GM23338 (cell line): ENCODE data around the gene SNX10. TPM values are rescaled to one million over a fixed set of nuclear protein-coding genes. Genes with fewer than 3 reads are reported as not detected.
A peak's percentile ranks its signal among the peaks of the same experiment; 100 is the strongest.

Source experiments
- ATAC-seq: fragments of 200-7000 bp; cut with Tn5 transposase; 3 replicates; pipeline ENCODE4 v1.9.1; 2020
- DNase-seq: peaks from one replicate; pipeline ENCODE4 v3.0.0-alpha.2; 2015; ENCODE audit warnings: low spot score
- H2AFZ ChIP-seq: fragments of 200-600 bp; sonication (generic); 2 replicates; pipeline ENCODE4 v1.8.0; 2016; ENCODE audit warnings: antibody characterized with exemption, mild to moderate bottlenecking, moderate library complexity
- H3F3A ChIP-seq: fragments of 200-600 bp; sonication (generic); replicated peaks from 2 replicates; pipeline ENCODE4 v1.8.0; 2017; ENCODE audit warnings: antibody characterized with exemption, mixed run types, low read depth
- H3K27ac ChIP-seq: fragments of 200-600 bp; sonication (generic); 2 replicates; pipeline ENCODE4 v1.6.1; 2016; ENCODE audit warnings: low read depth
- H3K27me3 ChIP-seq: fragments of 200-600 bp; sonication (generic); 2 replicates; pipeline ENCODE4 v1.8.0; 2016; ENCODE audit warnings: mild to moderate bottlenecking, mixed run types, moderate library complexity; ENCODE audit not compliant: insufficient read depth
- H3K36me3 ChIP-seq: fragments of 200-600 bp; sonication (generic); 2 replicates; pipeline ENCODE4 v1.8.0; 2016; ENCODE audit warnings: mild to moderate bottlenecking; ENCODE audit not compliant: insufficient read depth
- H3K4me1 ChIP-seq: fragments of 200-600 bp; sonication (generic); 2 replicates; pipeline ENCODE4 v1.8.0; 2016; ENCODE audit warnings: mild to moderate bottlenecking, moderate library complexity; ENCODE audit not compliant: insufficient read depth
- H3K4me2 ChIP-seq: fragments of 200-600 bp; sonication (generic); 2 replicates; pipeline ENCODE4 v1.7.1; 2017; ENCODE audit warnings: mixed run types
- H3K4me3 ChIP-seq: fragments of 200-600 bp; sonication (generic); 2 replicates; pipeline ENCODE4 v1.6.1; 2016; ENCODE audit warnings: mixed run types
- H3K79me2 ChIP-seq: fragments of 200-600 bp; sonication (generic); replicated peaks from 2 replicates; pipeline ENCODE4 v1.8.0; 2017; ENCODE audit warnings: mild to moderate bottlenecking; ENCODE audit not compliant: insufficient read depth
- H3K9me2 ChIP-seq: fragments of 200-600 bp; sonication (generic); 2 replicates; pipeline ENCODE4 v1.8.0; 2017; ENCODE audit not compliant: insufficient read depth
- H4K20me1 ChIP-seq: fragments of 200-600 bp; sonication (generic); replicated peaks from 2 replicates; pipeline ENCODE4 v1.8.0; 2017; ENCODE audit warnings: mild to moderate bottlenecking; ENCODE audit not compliant: insufficient read depth
- H3K27ac Mint-ChIP-seq: 2 replicates; pipeline ENCODE4 v1.8.0; 2020; ENCODE audit warnings: inconsistent platforms, mild to moderate bottlenecking, moderate library complexity, mixed read lengths
- H3K27me3 Mint-ChIP-seq: 3 replicates; pipeline ENCODE4 v1.8.0; 2022; ENCODE audit warnings: low read depth, mild to moderate bottlenecking, moderate library complexity, mixed read lengths, inconsistent platforms; ENCODE audit not compliant: insufficient read depth, poor library complexity
- H3K36me3 Mint-ChIP-seq: 3 replicates; pipeline ENCODE4 v1.8.0; 2021; ENCODE audit warnings: low read depth, mild to moderate bottlenecking, inconsistent platforms, moderate library complexity, mixed read lengths
- H3K4me1 Mint-ChIP-seq: 3 replicates; pipeline ENCODE4 v1.8.0; 2020; ENCODE audit warnings: mild to moderate bottlenecking, inconsistent platforms, mixed read lengths
- H3K4me3 Mint-ChIP-seq: 3 replicates; pipeline ENCODE4 v1.8.0; 2021; ENCODE audit warnings: moderate library complexity, mild to moderate bottlenecking, inconsistent platforms, mixed read lengths
- H3K9me3 Mint-ChIP-seq: 3 replicates; pipeline ENCODE4 v1.8.0; 2020; ENCODE audit warnings: moderate library complexity, mild to moderate bottlenecking, inconsistent platforms, mixed read lengths
- CREB1 ChIP-seq: fragments of 250-450 bp; sonication (Bioruptor Pico); IDR thresholded peaks from 2 replicates; pipeline ENCODE4 v1.5.0; 2020; ENCODE audit warnings: low read depth, mild to moderate bottlenecking, moderate library complexity
- EZH2 ChIP-seq: fragments of 200-600 bp; sonication (generic); IDR thresholded peaks from one replicate; pipeline ENCODE4 v1.8.0; 2017; ENCODE audit warnings: antibody characterized with exemption, mild to moderate bottlenecking, low read depth; ENCODE audit not compliant: unreplicated experiment
- EZH2phosphoT487 ChIP-seq: fragments of 200-600 bp; sonication (generic); IDR thresholded peaks from one replicate; pipeline ENCODE4 v1.8.1; 2018; ENCODE audit warnings: antibody characterized with exemption; ENCODE audit not compliant: unreplicated experiment
- JUNB ChIP-seq: IDR thresholded peaks from one replicate; pipeline ENCODE4 v1.6.1; 2016; ENCODE audit warnings: antibody characterized with exemption; ENCODE audit not compliant: unreplicated experiment
- NANOG ChIP-seq: IDR thresholded peaks from 2 replicates; pipeline ENCODE4 v1.6.1; 2016; ENCODE audit warnings: antibody characterized with exemption, borderline replicate concordance
- POLR2AphosphoS5 ChIP-seq: IDR thresholded peaks from 2 replicates; pipeline ENCODE4 v1.6.1; 2016; ENCODE audit warnings: antibody characterized with exemption, low read depth
- STAT1 ChIP-seq: IDR thresholded peaks from one replicate; pipeline ENCODE4 v1.6.1; 2016; ENCODE audit warnings: antibody characterized with exemption; ENCODE audit not compliant: unreplicated experiment
- ZNF114 ChIP-seq: fragments of 250-450 bp; sonication (Bioruptor Pico); IDR thresholded peaks from 2 replicates; pipeline ENCODE4 v1.5.0; 2020; ENCODE audit warnings: mild to moderate bottlenecking, moderate library complexity
- ZNF331 ChIP-seq: fragments of 250-450 bp; sonication (Bioruptor Pico); IDR thresholded peaks from 2 replicates; pipeline ENCODE4 v1.5.0; 2020; ENCODE audit warnings: low read depth, mild to moderate bottlenecking, moderate library complexity
- polyA plus RNA-seq: library from polyadenylated mRNA; unstranded; fragments of >200 nt; fragmentation: Nextera tagmentation; extraction: Ambion mirVana; gene quantifications from 2 replicates; pipeline ENCODE4 v1.2.1, GENCODE V29; 2016
- total RNA-seq: library from RNA; depleted of rRNA; stranded (reverse); fragments of >200 nt; shearing (Covaris generic); gene quantifications from 2 replicates; pipeline ENCODE4 v1.2.3, GENCODE V29; 2014
- TF ChIP-seq, protein P1 (sequence below), 2 experiments: fragments of 200-600 bp in 1 of 2; sonication (generic) in 1 of 2; conservative IDR thresholded peaks; 2 replicates each; pipeline versions ENCODE4 v1.5.1 to v1.6.1; 2016 to 2017; ENCODE audit warnings: antibody characterized with exemption in 2 of 2, low read depth in 2 of 2, mild to moderate bottlenecking in 2 of 2, moderate library complexity in 1 of 2
- TF ChIP-seq, protein P2 (sequence below): fragments of 250-450 bp; sonication (Bioruptor Pico); IDR thresholded peaks from 2 replicates; pipeline ENCODE4 v1.5.0; 2020; ENCODE audit warnings: mild to moderate bottlenecking, moderate library complexity
- TF ChIP-seq, protein P3 (sequence below): IDR thresholded peaks from 2 replicates; pipeline ENCODE4 v1.6.1; 2016; ENCODE audit warnings: antibody characterized with exemption
- TF ChIP-seq, protein P4 (sequence below): IDR thresholded peaks from one replicate; pipeline ENCODE4 v1.6.1; 2018; ENCODE audit warnings: antibody characterized with exemption; ENCODE audit not compliant: unreplicated experiment

The SNX10 gene
- total and polyA plus RNA-seq, 2 experiments from 2014 or later: 15.8 to 17.8 TPM

DNA sequence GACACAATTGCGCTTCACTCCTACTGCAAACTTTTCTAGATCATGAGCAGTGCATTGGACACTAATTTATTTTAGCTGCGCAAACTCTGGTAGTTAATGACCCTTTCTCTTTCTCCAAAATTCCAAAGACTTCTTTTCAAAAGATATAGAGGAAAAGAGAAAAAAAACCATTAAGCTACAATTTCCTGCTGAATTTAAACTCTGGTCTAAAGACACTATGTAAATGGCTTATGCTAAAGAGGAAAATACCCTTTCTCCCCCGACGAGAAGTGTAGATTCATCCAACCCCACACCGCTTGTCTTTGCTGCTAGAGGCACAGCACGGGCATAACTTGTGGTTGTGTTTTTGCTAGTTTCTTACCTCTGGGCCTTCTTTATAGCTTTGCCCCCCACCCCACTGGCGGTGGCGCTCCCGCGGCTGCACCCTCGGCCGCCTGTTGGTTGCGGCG, 84.1 kb downstream of the SNX10 start:
- Histone ChIP-seq H4K20me1 (no peaks in the 10 kb centered on the region), H3F3A (no peaks in the 10 kb centered on the region), H3K36me3 (no peaks in the 10 kb centered on the region), H3K4me1 (peaks cover 22% of the 10 kb centered on the region), H3K79me2 (no peaks in the 10 kb centered on the region), H2AFZ (no peak overlapping the region), H3K4me3 (peak overlapping the region; percentile 73), H3K9me2 (no peaks in the 10 kb centered on the region), H3K4me2 (peak overlapping the region; percentile 74), H3K27ac (no peak overlapping the region), H3K27me3 (no peaks in the 10 kb centered on the region)
- ATAC-seq (peak; percentile 6), DNase-seq (peak; percentile 72)
- H3K27ac Mint-ChIP-seq: no peak overlapping the region
- H3K27me3 Mint-ChIP-seq: peaks cover 7% of the 10 kb centered on the region
- peaks cover 23% of the 10 kb centered on the region for H3K4me1 Mint-ChIP-seq
- TF ChIP-seq, protein P1, sequence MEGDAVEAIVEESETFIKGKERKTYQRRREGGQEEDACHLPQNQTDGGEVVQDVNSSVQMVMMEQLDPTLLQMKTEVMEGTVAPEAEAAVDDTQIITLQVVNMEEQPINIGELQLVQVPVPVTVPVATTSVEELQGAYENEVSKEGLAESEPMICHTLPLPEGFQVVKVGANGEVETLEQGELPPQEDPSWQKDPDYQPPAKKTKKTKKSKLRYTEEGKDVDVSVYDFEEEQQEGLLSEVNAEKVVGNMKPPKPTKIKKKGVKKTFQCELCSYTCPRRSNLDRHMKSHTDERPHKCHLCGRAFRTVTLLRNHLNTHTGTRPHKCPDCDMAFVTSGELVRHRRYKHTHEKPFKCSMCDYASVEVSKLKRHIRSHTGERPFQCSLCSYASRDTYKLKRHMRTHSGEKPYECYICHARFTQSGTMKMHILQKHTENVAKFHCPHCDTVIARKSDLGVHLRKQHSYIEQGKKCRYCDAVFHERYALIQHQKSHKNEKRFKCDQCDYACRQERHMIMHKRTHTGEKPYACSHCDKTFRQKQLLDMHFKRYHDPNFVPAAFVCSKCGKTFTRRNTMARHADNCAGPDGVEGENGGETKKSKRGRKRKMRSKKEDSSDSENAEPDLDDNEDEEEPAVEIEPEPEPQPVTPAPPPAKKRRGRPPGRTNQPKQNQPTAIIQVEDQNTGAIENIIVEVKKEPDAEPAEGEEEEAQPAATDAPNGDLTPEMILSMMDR (conservative IDR thresholded peaks at IDR 0.05; ENCODE audit: low read depth in 2 of 2): no peak
- TF ChIP-seq EZH2phosphoT487: no peak
- TF ChIP-seq, protein P2, sequence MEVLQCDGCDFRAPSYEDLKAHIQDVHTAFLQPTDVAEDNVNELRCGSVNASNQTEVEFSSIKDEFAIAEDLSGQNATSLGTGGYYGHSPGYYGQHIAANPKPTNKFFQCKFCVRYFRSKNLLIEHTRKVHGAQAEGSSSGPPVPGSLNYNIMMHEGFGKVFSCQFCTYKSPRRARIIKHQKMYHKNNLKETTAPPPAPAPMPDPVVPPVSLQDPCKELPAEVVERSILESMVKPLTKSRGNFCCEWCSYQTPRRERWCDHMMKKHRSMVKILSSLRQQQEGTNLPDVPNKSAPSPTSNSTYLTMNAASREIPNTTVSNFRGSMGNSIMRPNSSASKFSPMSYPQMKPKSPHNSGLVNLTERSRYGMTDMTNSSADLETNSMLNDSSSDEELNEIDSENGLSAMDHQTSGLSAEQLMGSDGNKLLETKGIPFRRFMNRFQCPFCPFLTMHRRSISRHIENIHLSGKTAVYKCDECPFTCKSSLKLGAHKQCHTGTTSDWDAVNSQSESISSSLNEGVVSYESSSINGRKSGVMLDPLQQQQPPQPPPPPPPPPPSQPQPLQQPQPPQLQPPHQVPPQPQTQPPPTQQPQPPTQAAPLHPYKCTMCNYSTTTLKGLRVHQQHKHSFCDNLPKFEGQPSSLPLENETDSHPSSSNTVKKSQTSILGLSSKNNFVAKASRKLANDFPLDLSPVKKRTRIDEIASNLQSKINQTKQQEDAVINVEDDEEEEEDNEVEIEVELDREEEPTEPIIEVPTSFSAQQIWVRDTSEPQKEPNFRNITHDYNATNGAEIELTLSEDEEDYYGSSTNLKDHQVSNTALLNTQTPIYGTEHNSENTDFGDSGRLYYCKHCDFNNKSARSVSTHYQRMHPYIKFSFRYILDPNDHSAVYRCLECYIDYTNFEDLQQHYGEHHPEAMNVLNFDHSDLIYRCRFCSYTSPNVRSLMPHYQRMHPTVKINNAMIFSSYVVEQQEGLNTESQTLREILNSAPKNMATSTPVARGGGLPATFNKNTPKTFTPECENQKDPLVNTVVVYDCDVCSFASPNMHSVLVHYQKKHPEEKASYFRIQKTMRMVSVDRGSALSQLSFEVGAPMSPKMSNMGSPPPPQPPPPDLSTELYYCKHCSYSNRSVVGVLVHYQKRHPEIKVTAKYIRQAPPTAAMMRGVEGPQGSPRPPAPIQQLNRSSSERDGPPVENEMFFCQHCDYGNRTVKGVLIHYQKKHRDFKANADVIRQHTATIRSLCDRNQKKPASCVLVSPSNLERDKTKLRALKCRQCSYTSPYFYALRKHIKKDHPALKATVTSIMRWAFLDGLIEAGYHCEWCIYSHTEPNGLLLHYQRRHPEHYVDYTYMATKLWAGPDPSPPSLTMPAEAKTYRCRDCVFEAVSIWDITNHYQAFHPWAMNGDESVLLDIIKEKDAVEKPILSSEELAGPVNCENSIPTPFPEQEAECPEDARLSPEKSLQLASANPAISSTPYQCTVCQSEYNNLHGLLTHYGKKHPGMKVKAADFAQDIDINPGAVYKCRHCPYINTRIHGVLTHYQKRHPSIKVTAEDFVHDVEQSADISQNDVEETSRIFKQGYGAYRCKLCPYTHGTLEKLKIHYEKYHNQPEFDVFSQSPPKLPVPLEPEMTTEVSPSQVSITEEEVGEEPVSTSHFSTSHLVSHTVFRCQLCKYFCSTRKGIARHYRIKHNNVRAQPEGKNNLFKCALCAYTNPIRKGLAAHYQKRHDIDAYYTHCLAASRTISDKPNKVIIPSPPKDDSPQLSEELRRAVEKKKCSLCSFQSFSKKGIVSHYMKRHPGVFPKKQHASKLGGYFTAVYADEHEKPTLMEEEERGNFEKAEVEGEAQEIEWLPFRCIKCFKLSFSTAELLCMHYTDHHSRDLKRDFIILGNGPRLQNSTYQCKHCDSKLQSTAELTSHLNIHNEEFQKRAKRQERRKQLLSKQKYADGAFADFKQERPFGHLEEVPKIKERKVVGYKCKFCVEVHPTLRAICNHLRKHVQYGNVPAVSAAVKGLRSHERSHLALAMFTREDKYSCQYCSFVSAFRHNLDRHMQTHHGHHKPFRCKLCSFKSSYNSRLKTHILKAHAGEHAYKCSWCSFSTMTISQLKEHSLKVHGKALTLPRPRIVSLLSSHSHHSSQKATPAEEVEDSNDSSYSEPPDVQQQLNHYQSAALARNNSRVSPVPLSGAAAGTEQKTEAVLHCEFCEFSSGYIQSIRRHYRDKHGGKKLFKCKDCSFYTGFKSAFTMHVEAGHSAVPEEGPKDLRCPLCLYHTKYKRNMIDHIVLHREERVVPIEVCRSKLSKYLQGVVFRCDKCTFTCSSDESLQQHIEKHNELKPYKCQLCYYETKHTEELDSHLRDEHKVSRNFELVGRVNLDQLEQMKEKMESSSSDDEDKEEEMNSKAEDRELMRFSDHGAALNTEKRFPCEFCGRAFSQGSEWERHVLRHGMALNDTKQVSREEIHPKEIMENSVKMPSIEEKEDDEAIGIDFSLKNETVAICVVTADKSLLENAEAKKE (CRISPR knock-in tag): no peak
- TF ChIP-seq, protein P3, sequence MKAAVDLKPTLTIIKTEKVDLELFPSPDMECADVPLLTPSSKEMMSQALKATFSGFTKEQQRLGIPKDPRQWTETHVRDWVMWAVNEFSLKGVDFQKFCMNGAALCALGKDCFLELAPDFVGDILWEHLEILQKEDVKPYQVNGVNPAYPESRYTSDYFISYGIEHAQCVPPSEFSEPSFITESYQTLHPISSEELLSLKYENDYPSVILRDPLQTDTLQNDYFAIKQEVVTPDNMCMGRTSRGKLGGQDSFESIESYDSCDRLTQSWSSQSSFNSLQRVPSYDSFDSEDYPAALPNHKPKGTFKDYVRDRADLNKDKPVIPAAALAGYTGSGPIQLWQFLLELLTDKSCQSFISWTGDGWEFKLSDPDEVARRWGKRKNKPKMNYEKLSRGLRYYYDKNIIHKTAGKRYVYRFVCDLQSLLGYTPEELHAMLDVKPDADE: no peak
- no peak for TF ChIP-seq ZNF114
- no peak for TF ChIP-seq ZNF331 (CRISPR knock-in tag)
- TF ChIP-seq STAT1: no peak
- no peak for TF ChIP-seq POLR2AphosphoS5
- TF ChIP-seq CREB1 (CRISPR knock-in tag): no peak
- no peak for TF ChIP-seq JUNB
- TF ChIP-seq EZH2: no peak
- TF ChIP-seq NANOG: no peak
- TF ChIP-seq, protein P4, sequence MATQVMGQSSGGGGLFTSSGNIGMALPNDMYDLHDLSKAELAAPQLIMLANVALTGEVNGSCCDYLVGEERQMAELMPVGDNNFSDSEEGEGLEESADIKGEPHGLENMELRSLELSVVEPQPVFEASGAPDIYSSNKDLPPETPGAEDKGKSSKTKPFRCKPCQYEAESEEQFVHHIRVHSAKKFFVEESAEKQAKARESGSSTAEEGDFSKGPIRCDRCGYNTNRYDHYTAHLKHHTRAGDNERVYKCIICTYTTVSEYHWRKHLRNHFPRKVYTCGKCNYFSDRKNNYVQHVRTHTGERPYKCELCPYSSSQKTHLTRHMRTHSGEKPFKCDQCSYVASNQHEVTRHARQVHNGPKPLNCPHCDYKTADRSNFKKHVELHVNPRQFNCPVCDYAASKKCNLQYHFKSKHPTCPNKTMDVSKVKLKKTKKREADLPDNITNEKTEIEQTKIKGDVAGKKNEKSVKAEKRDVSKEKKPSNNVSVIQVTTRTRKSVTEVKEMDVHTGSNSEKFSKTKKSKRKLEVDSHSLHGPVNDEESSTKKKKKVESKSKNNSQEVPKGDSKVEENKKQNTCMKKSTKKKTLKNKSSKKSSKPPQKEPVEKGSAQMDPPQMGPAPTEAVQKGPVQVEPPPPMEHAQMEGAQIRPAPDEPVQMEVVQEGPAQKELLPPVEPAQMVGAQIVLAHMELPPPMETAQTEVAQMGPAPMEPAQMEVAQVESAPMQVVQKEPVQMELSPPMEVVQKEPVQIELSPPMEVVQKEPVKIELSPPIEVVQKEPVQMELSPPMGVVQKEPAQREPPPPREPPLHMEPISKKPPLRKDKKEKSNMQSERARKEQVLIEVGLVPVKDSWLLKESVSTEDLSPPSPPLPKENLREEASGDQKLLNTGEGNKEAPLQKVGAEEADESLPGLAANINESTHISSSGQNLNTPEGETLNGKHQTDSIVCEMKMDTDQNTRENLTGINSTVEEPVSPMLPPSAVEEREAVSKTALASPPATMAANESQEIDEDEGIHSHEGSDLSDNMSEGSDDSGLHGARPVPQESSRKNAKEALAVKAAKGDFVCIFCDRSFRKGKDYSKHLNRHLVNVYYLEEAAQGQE: no peak
- H3K36me3 Mint-ChIP-seq: no peaks in the 10 kb centered on the region
- H3K9me3 Mint-ChIP-seq: no peaks in the 10 kb centered on the region; the same call in 2 of the 3 replicates
- peak overlapping the region; percentile 92 for H3K4me3 Mint-ChIP-seq
